ENCODE measurements around the gene DHPS. TPM values are rescaled to one million over a fixed set of nuclear protein-coding genes. Genes with fewer than 3 reads are reported as not detected.
"Not testable (repeated sequence)": the region's sequence is repeated elsewhere in the genome, so short reads cannot be mapped to it uniquely, and the experiment has no call there.

Gene DHPS
- total RNA-seq, 2 experiments from 2014 or later = 113 TPM

DNA sequence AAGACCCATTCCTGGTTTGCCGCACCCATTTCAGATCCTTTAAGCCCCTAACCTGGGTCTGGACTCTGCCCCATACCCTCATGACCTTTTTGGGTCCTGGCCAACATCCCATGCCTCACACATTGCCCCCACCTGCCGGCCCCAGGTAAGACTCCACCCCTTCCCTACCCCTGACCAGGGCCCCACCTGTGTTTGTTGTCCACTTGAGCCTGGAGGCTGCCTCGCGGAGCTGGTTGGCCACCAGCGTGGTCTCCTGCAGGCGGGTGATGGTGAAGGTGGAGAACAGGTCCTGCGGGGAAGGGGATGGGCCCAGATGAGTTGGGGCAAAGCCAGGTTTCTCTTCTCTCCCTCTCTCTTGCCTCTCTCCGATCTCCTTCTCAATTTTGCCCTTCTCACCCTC is 34.6 kb downstream of the DHPS start:
- Mint-ChIP-seq H3K9me3 (no peaks in the 10 kb centered on the region), H3K4me1 (ENCODE audit: low read depth) (peaks cover 5% of the 10 kb centered on the region), H3K4me3 (no peak overlapping the region), H3K36me3 (ENCODE audit: low read depth) (peaks cover 43% of the 10 kb centered on the region), H3K27ac (no peak overlapping the region), H3K27me3 (no peaks in the 10 kb centered on the region)
- TF ChIP-seq, protein P1, sequence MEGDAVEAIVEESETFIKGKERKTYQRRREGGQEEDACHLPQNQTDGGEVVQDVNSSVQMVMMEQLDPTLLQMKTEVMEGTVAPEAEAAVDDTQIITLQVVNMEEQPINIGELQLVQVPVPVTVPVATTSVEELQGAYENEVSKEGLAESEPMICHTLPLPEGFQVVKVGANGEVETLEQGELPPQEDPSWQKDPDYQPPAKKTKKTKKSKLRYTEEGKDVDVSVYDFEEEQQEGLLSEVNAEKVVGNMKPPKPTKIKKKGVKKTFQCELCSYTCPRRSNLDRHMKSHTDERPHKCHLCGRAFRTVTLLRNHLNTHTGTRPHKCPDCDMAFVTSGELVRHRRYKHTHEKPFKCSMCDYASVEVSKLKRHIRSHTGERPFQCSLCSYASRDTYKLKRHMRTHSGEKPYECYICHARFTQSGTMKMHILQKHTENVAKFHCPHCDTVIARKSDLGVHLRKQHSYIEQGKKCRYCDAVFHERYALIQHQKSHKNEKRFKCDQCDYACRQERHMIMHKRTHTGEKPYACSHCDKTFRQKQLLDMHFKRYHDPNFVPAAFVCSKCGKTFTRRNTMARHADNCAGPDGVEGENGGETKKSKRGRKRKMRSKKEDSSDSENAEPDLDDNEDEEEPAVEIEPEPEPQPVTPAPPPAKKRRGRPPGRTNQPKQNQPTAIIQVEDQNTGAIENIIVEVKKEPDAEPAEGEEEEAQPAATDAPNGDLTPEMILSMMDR (IDR thresholded peaks at IDR 0.05) = no peak
- ATAC-seq (no peak), DNase-seq (no peak)
- intact Hi-C loops (cut with micrococcal nuclease) = no loop called here
- CTCF ChIA-PET = interaction anchor here (0.7 kb wide), 1 partner anchor 84 kb away, joined by 3 read pairs; no protein-coding TSS in a partner anchor
- POLR2A ChIA-PET = interaction anchor here (0.9 to 1.6 kb wide), 2 partner anchors 11 to 19 kb away, joined by 4 read pairs; partner anchors contain the start of genes MAN2B1 and WDR83

DNA sequence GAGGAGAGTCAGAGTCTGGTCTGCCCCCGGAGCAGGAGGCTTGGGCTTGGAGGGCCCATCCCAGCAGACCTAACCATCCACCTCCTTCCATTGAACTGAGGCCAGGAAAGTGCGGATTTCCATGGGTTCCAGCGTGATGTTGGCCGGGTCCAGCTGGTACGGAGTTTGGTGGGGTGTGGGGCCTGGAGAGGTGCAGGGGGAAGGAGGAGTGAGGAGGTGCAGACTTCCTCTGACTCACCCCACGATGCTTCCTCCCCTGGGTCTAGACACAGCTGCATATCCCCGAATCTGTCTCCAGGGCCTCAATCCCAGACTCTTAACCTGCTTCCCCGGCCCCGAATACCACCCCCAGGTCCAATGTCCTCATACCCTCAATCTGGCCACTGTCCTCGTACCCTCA is 35.1 kb downstream of the DHPS start:
- ChIA-PET CTCF (no interaction called here), POLR2A (interaction anchor here (0.9 to 1.6 kb wide), 2 partner anchors 12 to 20 kb away, joined by 4 read pairs; partner anchors contain the start of genes MAN2B1 and WDR83)
- ATAC-seq (no peak), DNase-seq (no peak)
- H3K9me3 Mint-ChIP-seq = no peaks in the 10 kb centered on the region
- TF ChIP-seq, protein P1 (IDR thresholded peaks at IDR 0.05) = no peak
- intact Hi-C loops (cut with micrococcal nuclease) = no loop called here
- no peaks in the 10 kb centered on the region for H3K27me3 Mint-ChIP-seq
- no peak overlapping the region for H3K4me3 Mint-ChIP-seq
- peaks cover 5% of the 10 kb centered on the region for H3K4me1 Mint-ChIP-seq (ENCODE audit: low read depth)
- no peak overlapping the region for H3K27ac Mint-ChIP-seq
- peaks cover 40% of the 10 kb centered on the region for H3K36me3 Mint-ChIP-seq (ENCODE audit: low read depth)

DNA sequence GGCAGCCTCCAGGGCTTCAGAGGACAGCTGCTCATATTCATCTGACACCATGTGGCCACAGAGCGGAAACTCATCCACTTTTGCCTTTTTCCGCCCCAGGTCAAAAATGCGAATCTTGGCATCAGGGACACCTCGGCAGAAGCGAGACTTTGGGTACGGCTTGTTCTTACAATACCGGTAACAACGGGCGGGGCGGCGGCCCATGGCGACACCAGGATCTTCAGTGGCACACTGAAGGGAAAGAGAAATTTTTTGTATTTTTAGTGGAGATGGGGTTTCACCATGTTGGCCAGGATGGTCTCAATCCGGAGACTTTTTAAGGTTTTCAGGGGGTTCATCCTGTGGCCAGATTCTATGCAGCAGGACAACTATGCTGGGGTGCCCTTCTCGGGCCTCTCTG is 38.0 kb downstream of the DHPS start:
- H3K27ac Mint-ChIP-seq; H3K4me3 Mint-ChIP-seq; CTCF ChIA-PET; DNase-seq; H3K27me3 Mint-ChIP-seq; POLR2A ChIA-PET; H3K9me3 Mint-ChIP-seq; intact Hi-C loops (cut with micrococcal nuclease); ATAC-seq: not testable (repeated sequence)
- Mint-ChIP-seq H3K4me1 (ENCODE audit: low read depth) (peaks cover 17% of the 10 kb centered on the region), H3K36me3 (ENCODE audit: low read depth) (peaks cover 33% of the 10 kb centered on the region)

DNA sequence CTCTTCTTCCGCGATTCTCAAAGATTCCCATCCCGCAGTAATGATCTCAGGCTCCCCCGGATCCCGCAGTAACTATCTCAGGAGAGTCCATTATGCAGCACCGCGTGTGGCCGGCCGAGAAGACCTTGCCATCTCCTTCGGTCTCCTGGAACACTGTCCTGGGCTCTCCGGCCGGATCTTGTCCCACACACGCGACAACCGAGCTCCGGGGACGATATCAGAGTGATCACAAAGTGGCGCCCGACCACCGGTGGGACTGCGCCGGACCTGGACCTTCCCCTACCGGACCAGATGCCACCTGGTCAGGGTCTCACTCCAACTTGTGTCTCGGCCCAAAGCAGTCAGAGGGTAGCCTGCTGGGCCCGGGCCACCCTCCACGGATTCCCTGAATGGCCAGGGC is 39.2 kb downstream of the DHPS start:
- Mint-ChIP-seq H3K4me3 (no peak overlapping the region), H3K9me3 (no peaks in the 10 kb centered on the region), H3K27me3 (no peaks in the 10 kb centered on the region), H3K36me3 (ENCODE audit: low read depth) (peaks cover 27% of the 10 kb centered on the region), H3K4me1 (ENCODE audit: low read depth) (peaks cover 14% of the 10 kb centered on the region), H3K27ac (no peak overlapping the region)
- ChIA-PET CTCF (no interaction called here), POLR2A (no interaction called here)
- no peak for ATAC-seq
- intact Hi-C loops (cut with micrococcal nuclease) = no loop called here
- no peak for DNase-seq
- TF ChIP-seq, protein P1 (IDR thresholded peaks at IDR 0.05) = no peak

DNA sequence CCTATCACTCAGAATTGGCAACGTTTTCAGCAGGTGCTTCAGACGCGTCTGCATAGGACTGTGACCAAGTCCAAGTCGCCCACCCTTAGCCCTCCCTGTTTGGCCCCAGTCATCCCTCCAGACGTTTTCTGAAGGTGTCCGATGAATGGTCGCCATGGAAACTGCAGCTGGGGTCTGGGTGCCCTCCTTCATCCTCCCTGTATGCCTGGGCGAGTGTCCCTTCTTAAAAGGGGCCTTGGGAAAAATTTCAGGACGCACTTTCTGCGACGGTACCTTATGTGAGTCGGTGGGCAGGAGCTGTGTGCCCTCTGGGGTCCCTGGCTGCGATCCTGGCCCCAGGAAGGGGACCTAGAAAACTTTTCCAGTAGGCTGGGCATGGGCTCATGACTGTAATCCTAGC is 40.2 kb downstream of the DHPS start:
- ATAC-seq (no peak), DNase-seq (no peak)
- H3K27me3 Mint-ChIP-seq = no peaks in the 10 kb centered on the region
- H3K27ac Mint-ChIP-seq = no peak overlapping the region
- TF ChIP-seq, protein P1 (IDR thresholded peaks at IDR 0.05) = no peak
- ChIA-PET POLR2A (interaction anchor here (0.7 kb wide), 1 partner anchor 20 kb away, joined by 3 read pairs; no protein-coding TSS in a partner anchor), CTCF (interaction anchor here (0.7 kb wide), 3 partner anchors 7 to 35 kb away, joined by 3 read pairs; no protein-coding TSS in a partner anchor)
- peaks cover 18% of the 10 kb centered on the region for H3K4me1 Mint-ChIP-seq (ENCODE audit: low read depth)
- H3K4me3 Mint-ChIP-seq = no peak overlapping the region
- intact Hi-C loops (cut with micrococcal nuclease) = no loop called here
- no peaks in the 10 kb centered on the region for H3K9me3 Mint-ChIP-seq
- H3K36me3 Mint-ChIP-seq (ENCODE audit: low read depth) = peaks cover 26% of the 10 kb centered on the region
